ENCODE measurements around the gene FN1.
"Not testable (repeated sequence)": the region's sequence is repeated elsewhere in the genome, so short reads cannot be mapped to it uniquely, and the experiment has no call there.

The FN1 gene

DNA sequence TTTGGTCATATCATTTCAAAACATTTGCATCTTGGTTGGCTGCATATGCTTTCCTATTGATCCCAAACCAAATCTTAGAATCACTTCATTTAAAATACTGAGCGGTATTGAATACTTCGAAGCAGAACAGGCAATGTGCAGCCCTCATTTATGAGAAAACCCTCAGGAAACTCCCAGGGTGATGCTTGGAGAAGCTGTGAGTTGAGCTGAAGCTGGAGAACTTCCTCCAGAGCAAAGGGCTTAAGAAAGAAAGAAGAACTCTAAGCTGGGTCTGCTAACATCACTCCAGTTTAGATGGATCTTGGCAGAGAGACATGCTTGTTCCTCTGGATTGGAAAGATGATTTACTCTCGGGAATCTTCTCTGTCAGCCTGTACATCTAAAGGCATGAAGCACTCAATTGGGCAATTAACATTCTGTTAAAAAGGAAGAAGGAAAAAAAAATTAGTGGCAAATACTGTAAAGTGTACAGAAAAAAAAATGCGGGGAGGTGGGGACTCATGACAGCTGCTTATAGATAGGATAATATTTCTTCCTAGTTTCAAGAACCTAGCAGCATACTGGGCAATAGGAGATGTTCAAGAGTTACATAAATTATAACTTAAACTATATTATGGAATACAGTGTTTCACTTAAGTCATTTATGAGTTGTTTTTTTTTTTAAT is 74.5 kb downstream of the FN1 start:
- Histone ChIP-seq H3K4me2 (ENCODE audit: insufficient read depth, low read length, poor library complexity, severe bottlenecking) (no peak overlapping the region), H2BK5ac (ENCODE audit: low read length) (no peak overlapping the region), H2BK12ac (ENCODE audit: low read length) (no peak overlapping the region), H3K23ac (ENCODE audit: low read depth, low read length, poor library complexity) (no peak overlapping the region), H3K27ac (replicated peaks; ENCODE audit: low read length) (no peak overlapping the region), H3K79me1 (ENCODE audit: low read depth, low read length) (peaks cover 4% of the 10 kb centered on the region), H3K14ac (ENCODE audit: low read length) (no peak overlapping the region), H4K91ac (ENCODE audit: low read depth, low read length, poor library complexity) (no peak overlapping the region), H4K8ac (ENCODE audit: low read depth, low read length) (no peak overlapping the region), H3K36me3 (replicated peaks in 1 of 2; ENCODE audit: control insufficient read depth in 2 of 2, insufficient read depth in 2 of 2, low read length in 2 of 2) (peaks cover 17 to 58% of the 10 kb centered on the region in 2 donors), H3K4ac (ENCODE audit: low read length) (no peak overlapping the region), H3K18ac (ENCODE audit: low read length) (no peak overlapping the region), H2AFZ (ENCODE audit: low read length) (no peak overlapping the region), H2AK5ac (ENCODE audit: low read depth, low read length) (no peak overlapping the region), H3K4me1 (ENCODE audit: control insufficient read depth in 2 of 2, insufficient read depth in 1 of 2, low read depth in 1 of 2, low read length in 2 of 2) (no peaks in the 10 kb centered on the region), H3K27me3 (ENCODE audit: control insufficient read depth in 3 of 3, insufficient read depth in 3 of 3, low read depth in 1 of 3, low read length in 3 of 3) (no peaks in the 10 kb centered on the region), H2BK120ac (ENCODE audit: low read depth, low read length) (no peak overlapping the region), H3K4me3 (ENCODE audit: low read length in 2 of 2) (no peak overlapping the region), H2BK15ac (ENCODE audit: low read length) (no peak overlapping the region), H3K9ac (ENCODE audit: low read depth, low read length, poor library complexity) (no peak overlapping the region), H3K9me3 (replicated peaks in 1 of 2; ENCODE audit: control insufficient read depth in 2 of 2, insufficient read depth in 1 of 2, low read depth in 1 of 2, low read length in 2 of 2) (no peaks in the 10 kb centered on the region)
- WGBS, 2 donors (ENCODE audit: extremely low coverage in 2 of 2, insufficient read length in 2 of 2, insufficient replicate concordance in 1 of 2), result no CpG with 5 or more reads among the region's 4 CpGs
- DNase-seq (ENCODE audit: low spot score), result no peak

DNA sequence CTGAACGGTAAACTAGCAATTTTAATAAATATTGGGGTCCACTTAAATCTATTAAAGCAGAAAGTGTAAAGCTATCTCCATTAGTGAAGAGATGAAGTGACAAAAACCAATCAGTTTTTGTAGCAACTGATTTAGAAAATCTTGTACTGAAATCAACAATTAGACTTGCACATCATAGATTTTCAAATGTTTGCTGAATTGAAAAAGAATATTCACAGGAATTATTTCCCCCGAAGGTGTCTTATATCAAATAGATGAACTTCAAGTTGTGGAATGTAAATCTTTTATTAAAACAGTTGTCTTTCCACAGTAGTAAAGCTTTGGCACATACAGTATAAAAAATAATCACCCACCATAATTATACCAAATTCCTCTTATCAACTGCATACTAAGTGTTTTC is 75.3 kb downstream of the FN1 start:
- Histone ChIP-seq H2BK15ac (ENCODE audit: low read length) (no peak overlapping the region), H2BK5ac (ENCODE audit: low read length) (no peak overlapping the region), H3K27ac (replicated peaks; ENCODE audit: low read length) (no peak overlapping the region), H2BK120ac (ENCODE audit: low read depth, low read length) (no peak overlapping the region), H3K79me1 (ENCODE audit: low read depth, low read length) (peaks cover 4% of the 10 kb centered on the region), H3K14ac (ENCODE audit: low read length) (no peak overlapping the region), H3K36me3 (replicated peaks in 1 of 2; ENCODE audit: control insufficient read depth in 2 of 2, insufficient read depth in 2 of 2, low read length in 2 of 2) (peaks cover 17 to 55% of the 10 kb centered on the region in 2 donors), H3K4me3 (ENCODE audit: low read length in 2 of 2) (no peak overlapping the region), H3K4me2 (ENCODE audit: insufficient read depth, low read length, poor library complexity, severe bottlenecking) (no peak overlapping the region), H3K4me1 (ENCODE audit: control insufficient read depth in 2 of 2, insufficient read depth in 1 of 2, low read depth in 1 of 2, low read length in 2 of 2) (no peaks in the 10 kb centered on the region), H3K27me3 (ENCODE audit: control insufficient read depth in 3 of 3, insufficient read depth in 3 of 3, low read depth in 1 of 3, low read length in 3 of 3) (no peaks in the 10 kb centered on the region), H3K9ac (ENCODE audit: low read depth, low read length, poor library complexity) (no peak overlapping the region), H3K4ac (ENCODE audit: low read length) (no peak overlapping the region), H2BK12ac (ENCODE audit: low read length) (no peak overlapping the region), H3K9me3 (replicated peaks in 1 of 2; ENCODE audit: control insufficient read depth in 2 of 2, insufficient read depth in 1 of 2, low read depth in 1 of 2, low read length in 2 of 2) (no peaks in the 10 kb centered on the region), H4K91ac (ENCODE audit: low read depth, low read length, poor library complexity) (no peak overlapping the region), H3K18ac (ENCODE audit: low read length) (no peak overlapping the region), H2AK5ac (ENCODE audit: low read depth, low read length) (no peak overlapping the region), H2AFZ (ENCODE audit: low read length) (no peak overlapping the region), H3K23ac (ENCODE audit: low read depth, low read length, poor library complexity) (no peak overlapping the region), H4K8ac (ENCODE audit: low read depth, low read length) (no peak overlapping the region)
- DNase-seq (ENCODE audit: low spot score), result no peak
- WGBS, 2 donors (ENCODE audit: extremely low coverage in 2 of 2, insufficient read length in 2 of 2, insufficient replicate concordance in 1 of 2), result no CpG with 5 or more reads among the region's 2 CpGs

DNA sequence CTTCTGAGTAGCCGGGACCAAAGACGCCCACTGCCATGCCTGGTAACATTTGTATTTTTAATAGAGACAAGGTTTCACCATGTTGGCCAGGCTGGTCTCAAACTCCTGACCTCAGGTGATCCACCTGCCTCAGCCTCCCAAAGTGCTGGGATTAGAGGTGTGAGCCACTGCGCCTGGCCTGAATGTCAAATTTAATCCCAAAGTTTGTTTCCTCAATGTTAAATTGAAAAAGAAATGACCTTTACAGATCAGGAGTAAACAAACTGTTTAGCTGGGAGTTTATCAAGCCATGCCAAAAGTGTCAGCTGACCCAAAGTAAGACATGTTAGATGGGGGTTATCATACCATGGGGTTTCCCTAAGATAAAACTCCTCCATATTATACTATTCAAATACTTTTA is 75.8 kb downstream of the FN1 start:
- peaks cover 13 to 50% of the 10 kb centered on the region in 2 donors for H3K36me3 ChIP-seq (replicated peaks in 1 of 2; ENCODE audit: control insufficient read depth in 2 of 2, insufficient read depth in 2 of 2, low read length in 2 of 2)
- not testable (repeated sequence) for H2BK15ac ChIP-seq (ENCODE audit: low read length); H3K23ac ChIP-seq (ENCODE audit: low read depth, low read length, poor library complexity); H3K79me1 ChIP-seq (ENCODE audit: low read depth, low read length); H3K27me3 ChIP-seq (ENCODE audit: control insufficient read depth in 3 of 3, insufficient read depth in 3 of 3, low read depth in 1 of 3, low read length in 3 of 3); DNase-seq (ENCODE audit: low spot score); H3K27ac ChIP-seq (replicated peaks; ENCODE audit: low read length); H2BK5ac ChIP-seq (ENCODE audit: low read length); H2AFZ ChIP-seq (ENCODE audit: low read length); H4K91ac ChIP-seq (ENCODE audit: low read depth, low read length, poor library complexity); H3K9ac ChIP-seq (ENCODE audit: low read depth, low read length, poor library complexity); H3K4me3 ChIP-seq (ENCODE audit: low read length in 2 of 2); H3K9me3 ChIP-seq (replicated peaks in 1 of 2; ENCODE audit: control insufficient read depth in 2 of 2, insufficient read depth in 1 of 2, low read depth in 1 of 2, low read length in 2 of 2); H4K8ac ChIP-seq (ENCODE audit: low read depth, low read length); H3K4ac ChIP-seq (ENCODE audit: low read length); H2AK5ac ChIP-seq (ENCODE audit: low read depth, low read length); H3K4me2 ChIP-seq (ENCODE audit: insufficient read depth, low read length, poor library complexity, severe bottlenecking); H3K4me1 ChIP-seq (ENCODE audit: control insufficient read depth in 2 of 2, insufficient read depth in 1 of 2, low read depth in 1 of 2, low read length in 2 of 2); H3K18ac ChIP-seq (ENCODE audit: low read length); H2BK120ac ChIP-seq (ENCODE audit: low read depth, low read length); H2BK12ac ChIP-seq (ENCODE audit: low read length); H3K14ac ChIP-seq (ENCODE audit: low read length)
- no CpG with 5 or more reads among the region's 3 CpGs for WGBS, 2 donors (ENCODE audit: extremely low coverage in 2 of 2, insufficient read length in 2 of 2, insufficient replicate concordance in 1 of 2)

DNA sequence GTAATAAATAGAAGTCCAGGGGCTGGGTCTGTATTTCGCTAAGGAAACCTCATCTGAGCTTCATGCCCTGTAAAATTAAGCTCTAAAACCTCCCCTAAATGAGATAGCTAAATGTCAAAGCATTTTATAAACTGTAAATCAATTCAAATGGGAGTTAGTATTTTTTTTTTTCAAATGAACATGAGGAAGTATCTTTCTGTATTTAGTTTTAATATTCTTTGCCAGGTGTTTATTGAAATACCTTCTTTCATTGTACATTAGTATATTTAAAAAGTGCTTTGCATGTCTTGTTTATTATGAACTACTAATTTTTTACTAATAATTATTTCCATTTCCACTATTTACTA is 76.3 kb downstream of the FN1 start:
- Histone ChIP-seq H4K91ac (ENCODE audit: low read depth, low read length, poor library complexity) (no peak overlapping the region), H2AFZ (ENCODE audit: low read length) (no peak overlapping the region), H3K9me3 (replicated peaks in 1 of 2; ENCODE audit: control insufficient read depth in 2 of 2, insufficient read depth in 1 of 2, low read depth in 1 of 2, low read length in 2 of 2) (no peaks in the 10 kb centered on the region), H2BK15ac (ENCODE audit: low read length) (no peak overlapping the region), H3K4me1 (ENCODE audit: control insufficient read depth in 2 of 2, insufficient read depth in 1 of 2, low read depth in 1 of 2, low read length in 2 of 2) (no peaks in the 10 kb centered on the region), H3K18ac (ENCODE audit: low read length) (no peak overlapping the region), H3K4me2 (ENCODE audit: insufficient read depth, low read length, poor library complexity, severe bottlenecking) (no peak overlapping the region), H3K9ac (ENCODE audit: low read depth, low read length, poor library complexity) (no peak overlapping the region), H3K4ac (ENCODE audit: low read length) (no peak overlapping the region), H3K27me3 (ENCODE audit: control insufficient read depth in 3 of 3, insufficient read depth in 3 of 3, low read depth in 1 of 3, low read length in 3 of 3) (no peaks in the 10 kb centered on the region), H3K14ac (ENCODE audit: low read length) (no peak overlapping the region), H2BK5ac (ENCODE audit: low read length) (no peak overlapping the region), H2AK5ac (ENCODE audit: low read depth, low read length) (no peak overlapping the region), H3K36me3 (replicated peaks in 1 of 2; ENCODE audit: control insufficient read depth in 2 of 2, insufficient read depth in 2 of 2, low read length in 2 of 2) (peaks cover 11 to 45% of the 10 kb centered on the region in 2 donors), H3K79me1 (ENCODE audit: low read depth, low read length) (peaks cover 4% of the 10 kb centered on the region), H3K27ac (replicated peaks; ENCODE audit: low read length) (no peak overlapping the region), H3K23ac (ENCODE audit: low read depth, low read length, poor library complexity) (no peak overlapping the region), H2BK12ac (ENCODE audit: low read length) (no peak overlapping the region), H4K8ac (ENCODE audit: low read depth, low read length) (no peak overlapping the region), H3K4me3 (ENCODE audit: low read length in 2 of 2) (no peak overlapping the region), H2BK120ac (ENCODE audit: low read depth, low read length) (no peak overlapping the region)
- no CpG with 5 or more reads among the region's 1 CpG for WGBS, 2 donors (ENCODE audit: extremely low coverage in 2 of 2, insufficient read length in 2 of 2, insufficient replicate concordance in 1 of 2)
- DNase-seq (ENCODE audit: low spot score), result no peak

All from neuronal stem cell (in vitro differentiated cells).